Neuronal stem cell (in vitro differentiated cells): Measurements from ENCODE around the gene LGALS3.

Source experiments
- DNase-seq: peaks from one replicate; pipeline ENCODE4 v3.0.0-alpha.2; 2013; ENCODE audit warnings: low spot score
- H2AFZ ChIP-seq: one replicate; pipeline ENCODE4 v1.6.1; 2013; ENCODE audit warnings: mild to moderate bottlenecking, low read length, inconsistent platforms
- H2AK5ac ChIP-seq: 2 replicates; pipeline ENCODE4 v1.6.1; 2013; ENCODE audit warnings: low read depth, mild to moderate bottlenecking, inconsistent platforms, low read length, moderate library complexity, mixed read lengths
- H2BK120ac ChIP-seq: 2 replicates; pipeline ENCODE4 v1.6.1; 2013; ENCODE audit warnings: low read depth, mild to moderate bottlenecking, inconsistent platforms, low read length, moderate library complexity, mixed read lengths
- H2BK12ac ChIP-seq: one replicate; pipeline ENCODE4 v1.6.1; 2013; ENCODE audit warnings: low read length, inconsistent platforms
- H2BK15ac ChIP-seq: 2 replicates; pipeline ENCODE4 v1.6.1; 2013; ENCODE audit warnings: mild to moderate bottlenecking, low read length, inconsistent platforms, mixed read lengths
- H2BK5ac ChIP-seq: one replicate; pipeline ENCODE4 v1.6.1; 2013; ENCODE audit warnings: inconsistent platforms, mild to moderate bottlenecking, low read length, moderate library complexity
- H3K14ac ChIP-seq: one replicate; pipeline ENCODE4 v1.6.1; 2013; ENCODE audit warnings: low read length, inconsistent platforms
- H3K18ac ChIP-seq: 2 replicates; pipeline ENCODE4 v1.6.1; 2013; ENCODE audit warnings: low read length, inconsistent platforms
- H3K23ac ChIP-seq: 2 replicates; pipeline ENCODE4 v1.6.1; 2013; ENCODE audit warnings: low read depth, mild to moderate bottlenecking, mixed read lengths, low read length, inconsistent platforms; ENCODE audit not compliant: poor library complexity
- H3K27ac ChIP-seq: replicated peaks from 3 replicates; pipeline ENCODE4 v1.5.1; 2013; ENCODE audit warnings: low read length, inconsistent platforms
- H3K27me3 ChIP-seq, 3 experiments: 2 replicates each; pipeline ENCODE4 v1.6.1; 2013; ENCODE audit warnings: low read length in 3 of 3, mild to moderate bottlenecking in 2 of 3, inconsistent platforms in 1 of 3, low read depth in 1 of 3, mixed read lengths in 1 of 3, moderate library complexity in 1 of 3; ENCODE audit not compliant: control insufficient read depth in 3 of 3, insufficient read depth in 3 of 3
- H3K36me3 ChIP-seq, 2 donors: replicated peaks in 1 of 2; 2 replicates each; pipeline ENCODE4 v1.6.1; 2013; ENCODE audit warnings: low read length in 2 of 2; ENCODE audit not compliant: control insufficient read depth in 2 of 2, insufficient read depth in 2 of 2
- H3K4ac ChIP-seq: 2 replicates; pipeline ENCODE4 v1.6.1; 2013; ENCODE audit warnings: inconsistent platforms, mild to moderate bottlenecking, low read length, moderate library complexity
- H3K4me1 ChIP-seq, 2 donors: 1 replicate in 1 of 2; 2 replicates in 1 of 2; pipeline ENCODE4 v1.6.1; 2013; ENCODE audit warnings: low read length in 2 of 2, low read depth in 1 of 2; ENCODE audit not compliant: control insufficient read depth in 2 of 2, insufficient read depth in 1 of 2
- H3K4me2 ChIP-seq: one replicate; pipeline ENCODE4 v1.6.1; 2013; ENCODE audit warnings: mild to moderate bottlenecking, low read length, inconsistent platforms; ENCODE audit not compliant: insufficient read depth, poor library complexity, severe bottlenecking
- H3K4me3 ChIP-seq, 2 donors: 2 replicates each; pipeline ENCODE4 v1.5.1; 2013; ENCODE audit warnings: low read length in 2 of 2, mild to moderate bottlenecking in 2 of 2, inconsistent platforms in 1 of 2, moderate library complexity in 1 of 2
- H3K79me1 ChIP-seq: one replicate; pipeline ENCODE4 v1.6.1; 2013; ENCODE audit warnings: low read depth, mild to moderate bottlenecking, inconsistent platforms, low read length, moderate library complexity
- H3K9ac ChIP-seq: one replicate; pipeline ENCODE4 v1.6.1; 2013; ENCODE audit warnings: mild to moderate bottlenecking, low read depth, low read length, inconsistent platforms; ENCODE audit not compliant: poor library complexity
- H3K9me3 ChIP-seq, 2 donors: replicated peaks in 1 of 2; 2 replicates each; pipeline versions ENCODE3 to v1.6.1; 2013; ENCODE audit warnings: low read length in 2 of 2, mild to moderate bottlenecking in 2 of 2, inconsistent platforms in 1 of 2, low read depth in 1 of 2, mixed read lengths in 1 of 2, moderate library complexity in 1 of 2; ENCODE audit not compliant: control insufficient read depth in 2 of 2, insufficient read depth in 1 of 2
- H4K8ac ChIP-seq: one replicate; pipeline ENCODE4 v1.6.1; 2013; ENCODE audit warnings: low read depth, mild to moderate bottlenecking, inconsistent platforms, low read length, moderate library complexity
- H4K91ac ChIP-seq: one replicate; pipeline ENCODE4 v1.6.1; 2013; ENCODE audit warnings: low read length, low read depth, mild to moderate bottlenecking, inconsistent platforms; ENCODE audit not compliant: poor library complexity
- WGBS, 2 donors: extraction: QIAGEN DNeasy Blood & Tissue Kit; methylation state at CpG; one replicate each; pipeline ENCODE4 v1.1.7; 2013; ENCODE audit warnings: missing lambda C conversion rate in 2 of 2, mixed read lengths in 1 of 2; ENCODE audit not compliant: insufficient read length in 2 of 2, insufficient replicate concordance in 1 of 2; ENCODE audit errors: extremely low coverage in 2 of 2; 5-methylcytosine and 5-hydroxymethylcytosine counted together

The LGALS3 gene

DNA sequence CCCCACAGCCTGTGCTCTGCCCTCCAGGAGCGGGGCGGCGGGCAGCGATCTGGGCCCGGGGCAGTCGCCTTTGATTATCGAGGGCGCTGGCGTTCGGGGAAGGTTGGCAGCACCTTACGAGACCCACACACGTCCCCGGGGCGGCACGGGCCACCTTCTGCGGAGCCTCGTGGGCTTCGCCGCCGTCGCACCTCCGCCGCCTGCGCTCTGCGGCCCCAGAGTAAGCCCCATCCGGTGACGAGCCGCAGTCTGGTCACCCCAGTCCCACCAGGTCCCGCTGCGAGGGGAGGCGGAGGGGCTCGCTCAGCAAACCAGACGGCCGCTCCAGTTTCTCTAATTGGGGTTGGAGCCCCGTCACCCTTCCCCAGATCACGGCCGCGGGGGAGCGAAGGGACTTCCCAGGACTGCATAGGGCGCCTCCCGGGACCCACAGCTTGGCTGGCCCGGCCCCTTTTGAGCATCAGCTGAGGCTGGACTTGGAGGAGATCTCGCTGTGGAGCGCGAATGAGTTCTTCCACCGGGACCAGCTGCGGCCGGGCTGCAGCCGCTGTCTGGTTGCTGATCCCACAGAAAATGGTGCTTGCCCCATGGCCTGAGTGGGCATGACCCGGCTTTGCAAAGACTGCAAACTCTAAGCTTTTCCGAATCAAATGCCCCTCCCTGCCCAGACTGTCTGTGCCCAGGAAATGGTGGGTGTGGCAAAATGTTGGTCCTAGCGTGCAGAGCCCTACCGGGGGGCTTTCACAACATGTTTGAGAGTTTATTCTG lies 560 bp downstream of the LGALS3 start:
- Histone ChIP-seq H4K91ac (no peak overlapping the region), H3K9me3 (no peaks in the 10 kb centered on the region), H3K4me2 (peak overlapping the region; percentile 91), H3K18ac (peak overlapping the region; percentile 80), H3K36me3 (peaks cover 2% of the 10 kb centered on the region in 2 donors), H3K4me3 (peak overlapping the region in 1 of 2 donors; percentile 78), H2BK12ac (no peak overlapping the region), H3K14ac (no peak overlapping the region), H3K27ac (no peak overlapping the region), H2AK5ac (no peak overlapping the region), H2BK120ac (no peak overlapping the region), H2AFZ (no peak overlapping the region), H3K4me1 (peaks cover 3 to 6% of the 10 kb centered on the region in 2 donors), H4K8ac (no peak overlapping the region), H3K9ac (peak overlapping the region; percentile 75), H3K79me1 (no peaks in the 10 kb centered on the region), H3K27me3 (peaks cover 0 to 18% (median 3%) of the 10 kb centered on the region in 3 experiments), H3K23ac (peak overlapping the region; percentile 61), H2BK15ac (no peak overlapping the region), H2BK5ac (peak overlapping the region; percentile 25), H3K4ac (no peak overlapping the region)
- no peak for DNase-seq
- WGBS, 2 donors = no CpG with 5 or more reads among the region's 53 CpGs

DNA sequence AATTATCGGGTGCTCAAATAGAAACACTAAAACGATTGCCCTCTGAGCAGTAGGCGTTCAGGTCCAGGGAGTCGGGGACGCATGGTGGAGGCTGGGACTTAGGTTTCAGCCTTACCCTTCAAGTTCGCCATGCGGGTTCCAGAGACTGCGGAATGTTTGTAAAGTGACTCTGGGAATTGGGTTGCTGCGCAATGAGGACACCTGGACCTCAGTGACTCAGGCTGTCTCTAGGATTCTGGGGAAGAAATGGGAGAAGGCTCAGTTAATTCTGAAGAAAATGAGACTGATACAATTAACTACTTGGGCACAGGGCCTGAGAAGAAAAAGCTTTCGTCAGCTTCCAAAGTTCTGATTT lies 1.1 kb downstream of the LGALS3 start:
- Histone ChIP-seq H2AK5ac (no peak overlapping the region), H3K79me1 (no peaks in the 10 kb centered on the region), H4K8ac (no peak overlapping the region), H2BK120ac (no peak overlapping the region), H3K9me3 (no peaks in the 10 kb centered on the region), H3K18ac (no peak overlapping the region), H3K27me3 (peaks cover 0 to 18% (median 3%) of the 10 kb centered on the region in 3 experiments), H3K9ac (no peak overlapping the region), H2BK5ac (no peak overlapping the region), H4K91ac (no peak overlapping the region), H2BK12ac (no peak overlapping the region), H2BK15ac (no peak overlapping the region), H3K36me3 (peaks cover 2 to 4% of the 10 kb centered on the region in 2 donors), H3K27ac (no peak overlapping the region), H3K4me3 (peak overlapping the region in 1 of 2 donors; percentile 52), H3K4ac (no peak overlapping the region), H3K4me1 (peaks cover 3 to 6% of the 10 kb centered on the region in 2 donors), H3K4me2 (peak overlapping the region; percentile 91), H2AFZ (no peak overlapping the region), H3K14ac (no peak overlapping the region), H3K23ac (no peak overlapping the region)
- DNase-seq = no peak
- no CpG with 5 or more reads among the region's 10 CpGs for WGBS, 2 donors

DNA sequence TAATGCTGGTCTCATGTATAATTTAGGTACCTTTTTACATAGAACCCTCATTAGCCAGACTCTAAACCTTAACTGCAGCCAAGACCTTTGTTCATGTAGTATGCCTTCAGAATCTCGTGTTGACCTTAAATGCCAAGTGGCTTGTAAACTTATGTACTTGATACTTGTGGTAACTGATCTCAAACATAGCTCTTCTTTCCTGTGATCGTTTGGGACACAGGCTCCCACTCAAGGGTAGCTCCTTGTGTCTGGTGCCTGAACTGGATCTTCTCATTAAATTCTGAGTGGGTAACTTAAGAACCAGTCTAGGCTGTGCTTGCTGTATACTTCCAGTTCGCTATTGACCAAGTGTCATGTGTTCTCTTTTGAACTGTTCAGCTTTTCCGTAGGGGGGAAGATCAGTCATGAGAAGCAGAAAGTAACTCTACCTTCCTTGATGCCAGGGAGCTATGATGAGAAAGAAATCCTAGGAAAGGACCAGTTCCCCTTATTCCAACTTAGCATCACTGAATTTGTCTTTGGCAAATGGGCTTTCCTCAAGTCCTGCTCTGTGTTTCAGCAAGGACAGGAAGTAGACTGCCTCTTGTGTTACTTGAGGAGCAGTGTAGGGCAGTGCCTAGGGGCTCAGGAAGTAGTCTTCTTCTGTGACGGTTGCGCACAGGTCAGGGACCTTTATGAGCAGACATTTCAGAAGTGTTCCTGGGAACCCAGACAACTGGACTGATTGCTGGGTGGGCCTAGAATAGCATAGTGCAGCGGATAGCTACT lies 2.5 kb downstream of the LGALS3 start:
- H3K4me2 ChIP-seq = no peak overlapping the region
- peaks cover 3 to 6% of the 10 kb centered on the region in 2 donors for H3K4me1 ChIP-seq
- no peak overlapping the region for H2BK15ac ChIP-seq
- H2AK5ac ChIP-seq = no peak overlapping the region
- H4K8ac ChIP-seq = no peak overlapping the region
- no peak overlapping the region for H3K23ac ChIP-seq
- H3K9me3 ChIP-seq = no peaks in the 10 kb centered on the region
- no peak overlapping the region for H2BK5ac ChIP-seq
- no peak overlapping the region for H3K9ac ChIP-seq
- H2BK120ac ChIP-seq = no peak overlapping the region
- H4K91ac ChIP-seq = no peak overlapping the region
- H3K79me1 ChIP-seq = no peaks in the 10 kb centered on the region
- no peak overlapping the region for H3K27ac ChIP-seq
- no peak overlapping the region for H3K18ac ChIP-seq
- no peak overlapping the region for H3K14ac ChIP-seq
- H3K36me3 ChIP-seq = peaks cover 2 to 4% of the 10 kb centered on the region in 2 donors
- peaks cover 0 to 18% (median 3%) of the 10 kb centered on the region in 3 experiments for H3K27me3 ChIP-seq
- no CpG with 5 or more reads among the region's 7 CpGs for WGBS, 2 donors
- no peak overlapping the region for H3K4ac ChIP-seq
- no peak overlapping the region for H3K4me3 ChIP-seq
- H2BK12ac ChIP-seq = no peak overlapping the region
- H2AFZ ChIP-seq = no peak overlapping the region
- no peak for DNase-seq

DNA sequence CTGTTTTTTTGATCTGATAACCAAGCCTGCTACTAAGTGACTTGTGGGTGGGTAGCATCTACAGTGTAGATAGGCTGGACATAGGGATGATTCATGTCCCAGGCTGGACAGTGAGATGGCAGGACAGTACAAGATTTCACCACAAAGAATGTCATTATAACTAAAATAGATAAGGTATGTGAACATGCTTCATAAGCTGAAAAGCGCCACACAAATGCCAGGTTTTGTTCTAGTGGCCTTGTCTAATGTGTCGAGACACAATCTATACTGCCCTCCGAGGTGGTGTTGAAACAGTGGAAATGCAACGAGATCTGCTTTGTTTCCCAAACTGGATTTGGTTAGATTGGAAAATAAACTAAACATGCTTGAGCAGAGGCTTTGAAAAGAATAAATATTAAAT lies 4.4 kb downstream of the LGALS3 start:
- no peak for DNase-seq
- Histone ChIP-seq H3K14ac (no peak overlapping the region), H3K9ac (no peak overlapping the region), H3K27ac (no peak overlapping the region), H3K23ac (no peak overlapping the region), H3K79me1 (no peaks in the 10 kb centered on the region), H2AFZ (no peak overlapping the region), H3K4me2 (no peak overlapping the region), H3K36me3 (peaks cover 2 to 6% of the 10 kb centered on the region in 2 donors), H3K4me1 (peaks cover 0 to 2% of the 10 kb centered on the region in 2 donors), H3K27me3 (peaks cover 0 to 18% (median 3%) of the 10 kb centered on the region in 3 experiments), H3K18ac (no peak overlapping the region), H4K91ac (no peak overlapping the region), H3K4ac (no peak overlapping the region), H3K4me3 (no peak overlapping the region), H2BK120ac (no peak overlapping the region), H2BK5ac (no peak overlapping the region), H2BK12ac (no peak overlapping the region), H2BK15ac (no peak overlapping the region), H4K8ac (no peak overlapping the region), H3K9me3 (no peaks in the 10 kb centered on the region), H2AK5ac (no peak overlapping the region)
- no CpG with 5 or more reads among the region's 4 CpGs for whole genome bisulfite sequencing, 2 donors
